ES-I3 (cell line): ENCODE data around the gene AP2A2.
"Not testable (repeated sequence)": the region's sequence is repeated elsewhere in the genome, so short reads cannot be mapped to it uniquely, and the experiment has no call there.

Experiments used
- H3K36me3 ChIP-seq: 2 replicates; pipeline ENCODE4 v1.6.1; 2013; ENCODE audit warnings: mild to moderate bottlenecking, low read length, control low read depth, moderate library complexity; ENCODE audit not compliant: insufficient read depth
- H3K4me1 ChIP-seq: 2 replicates; pipeline ENCODE4 v1.6.1; 2013; ENCODE audit warnings: mild to moderate bottlenecking, control low read depth, low read length; ENCODE audit not compliant: insufficient read depth
- H3K9ac ChIP-seq: 2 replicates; pipeline ENCODE4 v1.6.1; 2013; ENCODE audit warnings: low read depth, mild to moderate bottlenecking, low read length, moderate library complexity
- H3K9me3 ChIP-seq: 2 replicates; pipeline ENCODE4 v1.6.1; 2013; ENCODE audit warnings: mild to moderate bottlenecking, low read length, moderate library complexity; ENCODE audit not compliant: control insufficient read depth, insufficient read depth

AP2A2 gene

DNA sequence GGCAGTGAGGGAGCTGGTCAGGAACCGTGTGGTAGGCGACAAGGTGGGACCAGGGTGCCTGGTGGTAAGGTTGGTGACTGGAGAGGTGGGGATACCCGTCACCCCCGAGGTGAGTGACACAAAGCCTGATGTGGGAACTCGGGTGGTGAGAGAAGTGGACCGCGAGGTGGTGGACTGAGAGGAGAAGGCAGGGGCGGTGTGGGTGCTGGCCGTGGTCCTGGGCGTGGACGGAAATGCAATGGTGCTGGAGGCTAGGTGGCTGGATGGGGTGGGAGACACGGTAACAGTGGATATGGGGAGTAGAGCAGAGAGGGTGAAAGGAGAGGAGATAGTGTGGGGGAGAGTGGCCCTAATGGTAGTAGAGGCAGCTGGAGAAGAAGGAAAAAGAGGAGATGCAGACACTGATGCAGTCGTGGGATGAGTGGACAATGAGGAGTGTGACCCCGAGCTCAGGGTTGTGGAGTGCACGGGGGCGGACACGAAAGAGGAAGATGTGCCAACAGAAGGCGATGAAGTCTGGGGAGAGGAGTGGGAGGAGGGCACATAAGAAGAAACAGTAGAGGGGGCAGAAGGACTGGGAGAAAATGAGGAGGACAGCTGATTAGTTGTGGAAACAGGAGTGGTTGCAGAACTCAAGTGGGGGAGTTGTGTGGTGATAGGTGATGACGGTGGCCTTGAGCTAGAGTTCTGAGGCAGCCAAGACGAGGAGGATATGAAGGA, 90.3 kb downstream of the AP2A2 start:
- Histone ChIP-seq H3K36me3 (peaks cover 1% of the 10 kb centered on the region), H3K4me1 (no peaks in the 10 kb centered on the region), H3K9ac (no peak overlapping the region), H3K9me3 (no peaks in the 10 kb centered on the region)

DNA sequence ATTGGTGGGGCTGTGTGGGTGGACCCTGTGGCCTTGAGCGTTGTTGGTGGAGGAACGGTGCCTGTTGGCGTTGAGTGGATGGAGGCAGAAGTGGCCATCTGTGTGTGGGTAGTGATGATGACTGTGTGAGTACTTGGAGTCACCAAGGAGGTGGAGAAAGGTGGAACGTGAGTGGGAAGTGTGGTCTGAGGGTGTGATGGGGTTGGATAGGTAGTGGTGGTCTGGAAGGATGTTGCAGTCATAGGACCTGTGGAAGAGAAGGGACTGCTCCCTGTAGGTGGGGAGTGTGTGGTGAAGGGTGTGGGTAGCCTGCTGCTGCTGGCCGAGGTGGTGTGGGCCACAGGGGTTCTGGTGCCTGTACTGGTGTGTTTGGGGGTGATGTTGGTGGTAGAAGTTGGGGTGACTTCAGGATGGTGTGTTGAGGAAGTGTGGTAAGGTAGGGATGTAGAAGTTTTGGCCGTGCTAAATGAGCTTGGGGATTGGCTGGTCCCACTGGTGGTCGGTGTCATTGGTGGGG, 91.0 kb downstream of the AP2A2 start:
- not testable (repeated sequence) for H3K4me1 ChIP-seq, H3K36me3 ChIP-seq, H3K9ac ChIP-seq, H3K9me3 ChIP-seq

DNA sequence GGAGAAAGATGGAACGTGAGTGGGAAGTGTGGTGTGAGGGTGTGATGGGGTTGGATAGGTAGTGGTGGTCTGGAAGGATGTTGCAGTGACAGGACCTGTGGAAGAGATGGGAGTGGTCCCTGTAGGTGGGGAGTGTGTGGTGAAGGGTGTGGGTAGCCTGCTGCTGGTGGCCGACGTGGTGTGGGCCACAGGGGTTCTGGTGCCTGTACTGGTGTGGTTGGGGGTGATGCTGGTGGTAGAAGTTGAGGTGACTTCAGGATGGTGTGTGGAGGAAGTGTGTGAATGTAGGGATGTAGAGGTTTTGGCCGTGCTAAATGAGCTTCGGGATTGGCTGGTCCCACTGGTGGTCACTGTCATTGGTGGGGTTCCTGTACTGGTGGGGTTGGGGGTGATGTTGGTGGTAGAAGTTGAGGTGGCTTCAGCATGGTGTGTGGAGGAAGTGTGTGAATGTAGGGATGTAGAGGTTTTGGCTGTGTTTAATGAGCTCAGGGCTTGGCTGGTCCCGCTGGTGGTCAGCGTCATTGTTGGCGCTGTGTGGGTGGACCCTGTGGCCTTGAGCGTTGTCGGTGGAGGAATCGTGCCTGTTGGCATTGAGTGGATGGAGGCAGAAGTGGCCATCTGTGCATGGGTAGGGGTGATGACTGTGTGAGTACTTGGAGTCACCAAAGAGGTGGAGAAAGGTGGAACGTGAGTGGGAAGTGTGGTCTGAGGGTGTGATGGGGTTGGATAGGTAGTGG, 91.8 kb downstream of the AP2A2 start:
- H3K9ac ChIP-seq: no peak overlapping the region
- H3K4me1 ChIP-seq: no peaks in the 10 kb centered on the region
- no peaks in the 10 kb centered on the region for H3K9me3 ChIP-seq
- no peaks in the 10 kb centered on the region for H3K36me3 ChIP-seq

- Histone ChIP-seq H3K4me1 (no peaks in the 10 kb centered on the region), H3K36me3 (no peaks in the 10 kb centered on the region; the same call in 1 of the 2 replicates), H3K9me3 (no peaks in the 10 kb centered on the region), H3K9ac (no peak overlapping the region)
Measured at GRCh38 chr11:1018091-1018490, 92.4 kb downstream of the AP2A2 start.

DNA sequence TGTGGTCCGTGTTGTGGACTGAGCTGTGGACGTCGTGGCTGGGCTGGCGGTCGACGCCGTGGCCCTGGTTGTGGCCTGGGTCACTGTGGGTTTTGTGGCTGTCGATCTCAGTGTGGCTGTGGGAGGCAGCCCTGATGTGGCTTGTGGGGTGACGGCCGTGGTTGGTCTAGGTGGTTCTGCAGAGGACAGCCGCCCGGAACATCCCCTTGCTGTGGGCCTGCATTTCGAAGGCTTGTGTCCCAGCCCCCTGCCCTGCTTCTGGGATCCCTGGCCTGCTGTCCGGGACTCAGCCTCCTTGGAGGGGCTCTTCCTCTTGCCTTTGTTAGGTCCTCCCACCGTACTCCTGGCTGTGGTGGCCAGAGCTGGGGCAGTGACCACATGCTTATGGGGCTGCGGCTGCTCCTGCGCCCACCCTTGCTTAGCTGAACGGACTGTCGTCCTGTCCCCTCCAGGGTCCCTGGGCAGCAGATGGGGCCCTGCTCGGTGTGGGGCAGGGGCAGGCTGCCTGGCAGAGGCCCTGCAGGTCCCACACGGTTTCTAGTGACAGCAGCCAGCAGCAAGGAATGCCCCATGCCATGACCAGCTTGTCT, 93.7 kb downstream of the AP2A2 start:
- Histone ChIP-seq H3K4me1 (no peaks in the 10 kb centered on the region), H3K9ac (no peak overlapping the region), H3K36me3 (no peaks in the 10 kb centered on the region; the same call in 1 of the 2 replicates), H3K9me3 (no peaks in the 10 kb centered on the region)

- Histone ChIP-seq H3K4me1 (no peaks in the 10 kb centered on the region), H3K9ac (no peak overlapping the region), H3K9me3 (no peaks in the 10 kb centered on the region), H3K36me3 (no peaks in the 10 kb centered on the region; the same call in 1 of the 2 replicates)
Measured at GRCh38 chr11:1020211-1020905, 94.7 kb downstream of the AP2A2 start.

DNA sequence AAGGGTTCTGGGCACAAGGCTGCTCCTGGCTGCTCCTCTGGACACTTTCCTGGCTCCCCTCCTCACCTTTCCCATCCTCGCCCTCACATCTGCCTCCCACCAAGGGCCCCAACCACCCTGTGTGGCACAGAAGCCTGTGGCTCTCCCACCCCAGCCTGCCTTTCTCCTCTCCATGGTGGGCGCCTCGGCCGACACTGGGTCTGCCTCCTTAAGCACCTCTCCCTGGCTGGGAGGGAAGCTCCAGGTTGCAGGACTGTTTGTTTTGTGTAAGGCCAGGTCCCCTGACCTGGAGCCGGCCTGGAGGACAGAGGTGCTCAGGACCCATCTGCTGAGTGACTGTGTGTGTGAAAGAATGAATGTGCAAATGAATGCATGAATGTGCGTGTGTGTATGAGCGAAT, 96.7 kb downstream of the AP2A2 start:
- Histone ChIP-seq H3K36me3 (no peaks in the 10 kb centered on the region; the same call in 1 of the 2 replicates), H3K4me1 (no peaks in the 10 kb centered on the region), H3K9ac (no peak overlapping the region), H3K9me3 (no peaks in the 10 kb centered on the region)

- Histone ChIP-seq H3K4me1 (no peaks in the 10 kb centered on the region), H3K9me3 (no peaks in the 10 kb centered on the region), H3K36me3 (no peaks in the 10 kb centered on the region; the same call in 1 of the 2 replicates), H3K9ac (no peak overlapping the region)
Measured at GRCh38 chr11:1022908-1023810, 97.5 kb downstream of the AP2A2 start.

DNA sequence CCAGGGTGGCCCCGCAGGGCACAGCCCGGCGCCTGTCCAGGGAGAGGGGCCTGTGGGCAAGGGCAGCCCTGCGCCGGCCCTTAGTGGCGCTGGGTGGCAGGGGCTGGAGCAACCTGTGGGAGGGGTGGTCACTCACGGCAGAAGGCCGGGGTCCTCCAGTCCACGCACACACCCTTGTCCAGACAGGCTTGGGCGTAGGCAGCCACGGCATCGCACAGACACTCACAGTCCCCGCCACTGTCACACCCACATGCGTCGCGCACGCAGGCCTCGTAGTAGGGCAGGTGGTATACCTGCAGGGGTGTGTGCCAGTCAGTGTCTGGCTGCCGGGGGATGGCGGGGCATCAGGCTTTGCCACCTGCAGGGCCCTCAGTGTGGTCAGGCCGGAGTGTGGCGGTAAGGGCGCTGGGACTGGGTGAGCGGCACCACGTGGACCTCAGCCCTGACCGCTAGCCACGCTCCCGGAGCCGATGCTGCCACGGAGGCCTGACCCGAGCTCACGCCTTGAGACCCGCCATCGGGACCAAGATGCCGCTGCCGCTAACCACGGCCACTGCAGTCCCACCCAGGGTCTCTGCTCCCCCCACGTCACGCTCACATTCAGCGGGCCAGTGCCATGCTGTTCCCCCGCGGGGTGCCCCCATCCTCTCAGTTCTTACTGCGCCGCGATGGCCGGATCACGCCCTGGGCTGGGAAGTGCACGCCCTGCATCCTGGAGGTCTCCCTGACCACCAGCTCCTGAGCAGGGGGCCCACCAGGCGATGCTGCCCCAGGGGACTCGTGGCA, 98.3 kb downstream of the AP2A2 start:
- Histone ChIP-seq H3K9ac (no peak overlapping the region), H3K9me3 (no peaks in the 10 kb centered on the region), H3K36me3 (no peaks in the 10 kb centered on the region; the same call in 1 of the 2 replicates), H3K4me1 (no peaks in the 10 kb centered on the region)

DNA sequence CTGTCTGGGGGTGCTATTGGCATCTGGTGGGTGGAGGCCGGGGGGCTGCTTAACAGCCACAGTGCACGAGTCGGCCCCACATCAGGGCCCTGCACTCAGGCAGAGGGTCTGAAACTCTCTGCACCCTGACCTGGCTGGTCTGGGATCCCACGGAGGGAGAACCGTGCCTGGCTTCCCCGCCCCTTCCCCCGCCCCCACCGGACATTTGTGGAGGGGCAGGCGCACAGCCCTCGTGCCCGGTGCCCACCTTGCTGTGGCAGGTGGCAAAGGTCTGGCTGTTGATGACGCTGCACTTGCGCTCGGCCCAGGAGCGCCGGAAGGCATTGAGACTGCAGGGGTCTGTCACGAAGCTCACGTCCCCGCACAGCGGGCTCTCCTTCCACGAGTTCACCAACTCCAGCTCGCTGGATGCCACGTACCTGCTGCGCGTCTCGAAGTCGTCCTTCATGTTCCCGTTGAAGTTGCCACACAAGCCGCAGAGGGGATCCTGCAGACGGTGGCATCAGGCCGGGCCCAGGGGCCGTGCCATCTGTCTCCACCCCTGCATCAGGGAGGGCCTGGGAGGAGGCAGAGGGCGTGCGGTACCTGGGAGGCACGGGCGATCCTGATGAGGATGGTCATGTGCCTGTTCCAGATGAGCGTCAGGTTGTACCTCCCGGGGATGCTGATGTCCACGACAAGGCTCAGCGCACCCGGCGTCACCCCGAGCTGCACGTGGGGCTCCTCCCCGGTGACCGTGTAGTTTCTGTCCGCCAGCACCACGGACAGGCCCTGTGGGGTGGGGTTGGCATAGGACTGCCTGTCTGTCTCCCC, 99.1 kb downstream of the AP2A2 start:
- Histone ChIP-seq H3K9ac (no peak overlapping the region), H3K9me3 (no peaks in the 10 kb centered on the region)

DNA sequence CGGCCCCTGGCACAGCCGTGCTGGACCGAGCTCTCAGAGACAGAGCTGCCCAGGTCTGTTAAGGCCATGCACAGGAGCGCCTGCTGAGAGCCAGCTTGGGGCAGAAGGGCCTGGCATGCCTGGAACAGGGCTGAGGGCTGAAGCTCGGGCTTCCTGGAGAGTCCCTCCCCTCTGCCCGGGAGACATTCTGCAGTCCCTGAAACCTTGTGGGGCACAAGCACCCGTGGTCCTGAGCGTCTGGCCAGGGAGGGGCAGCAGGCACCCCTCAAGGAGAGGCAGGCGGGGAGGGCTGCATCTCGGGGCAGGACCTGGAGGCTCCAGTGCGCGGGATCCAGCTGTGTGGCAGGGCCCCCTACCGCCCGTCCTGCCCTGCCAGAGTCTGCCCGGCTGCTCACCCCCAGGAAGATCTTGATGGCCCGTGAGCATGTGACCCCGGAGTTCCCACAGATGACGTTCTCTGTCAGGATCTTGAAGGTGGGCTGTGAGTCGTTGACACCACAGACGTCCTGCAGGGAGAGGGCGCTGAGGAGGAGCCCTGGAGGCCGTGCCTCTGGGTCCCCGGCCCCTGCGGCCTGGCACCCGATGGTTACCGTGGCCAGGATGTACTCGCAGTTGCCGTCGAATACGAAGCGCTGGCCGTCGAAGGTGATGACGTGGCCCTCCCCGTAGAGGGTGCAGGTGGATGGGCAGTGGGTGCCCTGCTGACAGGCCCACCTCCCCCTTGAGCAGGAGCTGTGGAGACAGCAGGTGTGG, 99.9 kb downstream of the AP2A2 start:
- no peaks in the 10 kb centered on the region; the same call in 1 of the 2 replicates for H3K36me3 ChIP-seq
- no peaks in the 10 kb centered on the region for H3K9me3 ChIP-seq
- no peak overlapping the region for H3K9ac ChIP-seq
- H3K4me1 ChIP-seq: no peaks in the 10 kb centered on the region

More for the DNA sequence above, 99.1 kb downstream of the AP2A2 start:
- H3K4me1 ChIP-seq: no peaks in the 10 kb centered on the region
- H3K36me3 ChIP-seq: no peaks in the 10 kb centered on the region; the same call in 1 of the 2 replicates

DNA sequence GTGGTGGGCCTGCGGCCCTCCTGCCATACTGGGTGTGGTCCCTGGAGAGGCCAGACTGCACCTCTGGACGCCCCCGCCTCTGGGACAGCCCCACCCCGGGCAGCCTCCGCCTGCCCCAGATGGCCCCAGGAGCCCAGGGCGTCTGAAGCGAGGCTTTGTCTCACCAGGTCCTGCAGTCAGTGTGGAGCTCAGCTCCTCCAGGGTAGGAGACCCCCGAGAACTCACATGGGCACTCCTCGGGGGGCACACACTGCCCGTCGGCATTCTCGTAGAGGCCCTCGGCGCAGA, 100.4 kb downstream of the AP2A2 start:
- Histone ChIP-seq H3K36me3 (no peaks in the 10 kb centered on the region; the same call in 1 of the 2 replicates), H3K9ac (no peak overlapping the region), H3K4me1 (no peaks in the 10 kb centered on the region), H3K9me3 (no peaks in the 10 kb centered on the region)
